ENCODE results near the gene TET3.

- TF ChIP-seq TAF1 (IDR thresholded peaks at IDR 0.05; ENCODE audit: borderline replicate concordance, low read depth, low read length) (no peak), CTCF (IDR thresholded peaks at IDR 0.05) (no peak), CHD2 (IDR thresholded peaks at IDR 0.05; ENCODE audit: low read length, partially characterized antibody) (no peak)
These were observed 47.2 kb downstream of the TET3 start for GRCh38 chr2:74031959-74032287.
